Spleen (tissue), 11 donors: ENCODE measurements around the gene USP53. TPM values are rescaled to one million over a fixed set of nuclear protein-coding genes. Genes with fewer than 3 reads are reported as not detected.

Source experiments
- DNase-seq: peaks from one replicate; pipeline ENCODE4 v3.0.0-alpha.2; 2020
- H3K27ac ChIP-seq, 8 donors: fragments of 200-600 bp; sonication (generic) in 7 of 8; 1 replicate in 4 of 8; 2 replicates in 4 of 8; pipeline versions ENCODE4 v1.5.0 to v1.8.0; 2016 to 2021; ENCODE audit warnings: inconsistent platforms in 4 of 8, mild to moderate bottlenecking in 4 of 8, moderate library complexity in 1 of 8
- H3K27me3 ChIP-seq, 7 donors: fragments of 200-600 bp; sonication (generic) in 6 of 7; replicated peaks in 1 of 7; 1 replicate in 4 of 7; 2 replicates in 3 of 7; pipeline versions ENCODE4 v1.5.0 to v1.8.0; 2016 to 2021; ENCODE audit warnings: inconsistent platforms in 3 of 7, mild to moderate bottlenecking in 1 of 7
- H3K36me3 ChIP-seq, 6 donors: fragments of 200-600 bp; sonication (generic) in 5 of 6; 1 replicate in 4 of 6; 2 replicates in 2 of 6; pipeline versions ENCODE4 v1.5.0 to v1.8.0; 2016 to 2021; ENCODE audit warnings: inconsistent platforms in 2 of 6
- H3K4me1 ChIP-seq, 6 donors: fragments of 200-600 bp; sonication (generic) in 5 of 6; 1 replicate in 3 of 6; 2 replicates in 3 of 6; pipeline versions ENCODE4 v1.5.0 to v1.8.0; 2016 to 2021; ENCODE audit warnings: inconsistent platforms in 3 of 6
- H3K4me3 ChIP-seq, 8 donors: fragments of 200-600 bp; sonication (generic) in 7 of 8; 1 replicate in 4 of 8; 2 replicates in 4 of 8; pipeline versions ENCODE4 v1.5.0 to v1.8.0; 2016 to 2021; ENCODE audit warnings: inconsistent platforms in 4 of 8, mild to moderate bottlenecking in 4 of 8, moderate library complexity in 2 of 8
- H3K9me3 ChIP-seq, 8 donors: fragments of 200-600 bp; sonication (generic) in 7 of 8; 1 replicate in 4 of 8; 2 replicates in 4 of 8; pipeline versions ENCODE4 v1.5.0 to v1.8.0; 2016 to 2021; ENCODE audit warnings: inconsistent platforms in 4 of 8
- CTCF ChIP-seq, 11 experiments: fragments of 200-600 bp in 7 of 11; fragments of 450-650 bp in 4 of 11; sonication (generic) in 4 of 11; IDR thresholded peaks in 8 of 11; conservative IDR thresholded peaks in 3 of 11; 1 replicate in 7 of 11; 2 replicates in 4 of 11; pipeline versions ENCODE4 v1.4.0 to v1.8.0; 2016 to 2021; ENCODE audit warnings: antibody characterized with exemption in 11 of 11, inconsistent platforms in 4 of 11, mild to moderate bottlenecking in 1 of 11
- POLR2A ChIP-seq, 3 donors: fragments of 450-650 bp; IDR thresholded peaks; one replicate each; pipeline ENCODE4 v1.5.1; 2017; ENCODE audit warnings: antibody characterized with exemption in 3 of 3, mild to moderate bottlenecking in 1 of 3
- POLR2AphosphoS5 ChIP-seq, 3 donors: sonication (generic); formaldehyde crosslinking; IDR thresholded peaks; one replicate each; pipeline ENCODE4 v1.5.1; 2017; ENCODE audit warnings: antibody characterized with exemption in 3 of 3
- WGBS, 5 donors: extraction: QIAGEN DNeasy Blood & Tissue Kit in 3 of 5; methylation state at CpG; one replicate each; pipeline versions ENCODE4 v1.1.5 to v1.1.7; 2013 to 2018; 5-methylcytosine and 5-hydroxymethylcytosine counted together
- intact Hi-C: fragments of 100-400 bp; cut with DNase I; formaldehyde crosslinking; loops from one replicate; pipeline ENCODE4 v1.15.0; 2023; ENCODE audit warnings: low total_unique reads
- polyA plus RNA-seq, 3 donors: library from polyadenylated mRNA; stranded (reverse); fragments of 200-250 nt; gene quantifications; one replicate each; pipeline ENCODE4 v1.2.1, GENCODE V29; 2013
- total RNA-seq, 7 donors: library from RNA; depleted of rRNA in 3 of 7; stranded (reverse); fragments of >200 nt in 3 of 7; fragmentation: NEBNext Ultra II Directional in 4 of 7; extraction: Animal tissue kit (Norgen Biotek cat#: 25700) in 4 of 7; gene quantifications; one replicate each; pipeline versions ENCODE4 v1.1.0 to v1.2.1, GENCODE V29; 2016 to 2021
- donor health status: healthy with polysubstance abuse.
- donor health status: DM: no; HTN: no; CAD: no; lungs with moderate emphysema.
- donor health status: DM: no; HTN: no; CAD: no.
- donor health status: Bipolar disorder and iron deficiency.
- donor health status: healthy.
- donor health status: DM: no; HTN: no; CAD: no.
- donor health status: DM: yes; HTN: yes; CAD: no.

Gene USP53
- total and polyA plus RNA-seq, 10 donors = 4.0 to 42.6 (median 18.6) TPM

DNA sequence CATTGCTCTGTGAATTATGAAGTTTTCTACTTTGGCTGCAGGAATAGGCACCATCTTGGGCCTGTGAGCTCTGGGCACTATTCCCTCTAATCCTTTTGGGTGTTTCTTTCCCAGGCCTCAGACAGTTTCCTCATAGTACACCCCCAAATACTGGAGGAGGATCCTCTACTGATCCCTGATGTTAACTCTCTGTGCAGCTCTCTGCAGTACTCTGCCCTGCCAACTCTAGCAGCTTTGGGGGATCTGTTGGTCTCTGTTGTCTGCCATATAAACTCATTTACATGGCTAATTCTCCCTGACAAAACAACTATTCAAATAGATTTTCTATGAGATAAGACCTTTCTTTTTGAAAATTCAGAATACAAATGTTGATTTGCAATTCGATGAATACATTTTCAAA lies 29.9 kb downstream of the USP53 start:
- H3K36me3 ChIP-seq = peaks cover 0 to 24% (median 3%) of the 10 kb centered on the region in 6 donors
- peaks cover 0 to 13% (median 11%) of the 10 kb centered on the region in 6 donors for H3K4me1 ChIP-seq
- intact Hi-C loops = no loop called here
- no peak for DNase-seq
- H3K9me3 ChIP-seq = no peaks in the 10 kb centered on the region
- 88 to 98% (median 93%) methylated on average over 1 of the region's 1 CpG for WGBS, 5 donors
- TF ChIP-seq CTCF (IDR thresholded peaks at IDR 0.05 in 8 of 11, conservative IDR thresholded peaks at IDR 0.05 in 3 of 11) (no peak), POLR2A (IDR thresholded peaks at IDR 0.05) (no peak), POLR2AphosphoS5 (IDR thresholded peaks at IDR 0.05) (no peak)
- no peak overlapping the region for H3K27ac ChIP-seq
- H3K4me3 ChIP-seq = no peak overlapping the region
- no peaks in the 10 kb centered on the region for H3K27me3 ChIP-seq

- H3K36me3 ChIP-seq = peaks cover 0 to 30% (median 4%) of the 10 kb centered on the region in 6 donors
- H3K27me3 ChIP-seq = no peaks in the 10 kb centered on the region
- H3K4me1 ChIP-seq = peaks cover 0 to 13% (median 11%) of the 10 kb centered on the region in 6 donors
- intact Hi-C loops = no loop called here
- DNase-seq = no peak
- H3K4me3 ChIP-seq = no peak overlapping the region
- no peak overlapping the region for H3K27ac ChIP-seq
- 50 to 58% (median 55%) methylated on average over 1 of the region's 1 CpG for WGBS, 5 donors
- no peak for TF ChIP-seq POLR2AphosphoS5 (IDR thresholded peaks at IDR 0.05)
- no peak for TF ChIP-seq POLR2A (IDR thresholded peaks at IDR 0.05)
- TF ChIP-seq CTCF (IDR thresholded peaks at IDR 0.05 in 8 of 11, conservative IDR thresholded peaks at IDR 0.05 in 3 of 11) = no peak
- H3K9me3 ChIP-seq = no peaks in the 10 kb centered on the region
These were observed 31.4 kb downstream of the USP53 start for GRCh38 chr4:119243868-119244267.

GRCh38 chr4:119244344-119244743 lies 31.8 kb downstream of the USP53 start:
- Histone ChIP-seq H3K27ac (no peak overlapping the region), H3K4me3 (no peak overlapping the region), H3K9me3 (no peaks in the 10 kb centered on the region), H3K27me3 (no peaks in the 10 kb centered on the region), H3K4me1 (peaks cover 0 to 13% (median 11%) of the 10 kb centered on the region in 6 donors), H3K36me3 (peaks cover 0 to 30% (median 7%) of the 10 kb centered on the region in 6 donors)
- DNase-seq = no peak
- TF ChIP-seq POLR2A (IDR thresholded peaks at IDR 0.05) (no peak), POLR2AphosphoS5 (IDR thresholded peaks at IDR 0.05) (no peak), CTCF (IDR thresholded peaks at IDR 0.05 in 8 of 11, conservative IDR thresholded peaks at IDR 0.05 in 3 of 11) (no peak)
- 69 to 77% (median 74%) methylated on average over 3 of the region's 3 CpGs for WGBS, 5 donors
- intact Hi-C loops = no loop called here

GRCh38 chr4:119244832-119245231 lies 32.3 kb downstream of the USP53 start:
- intact Hi-C loops = no loop called here
- Histone ChIP-seq H3K27me3 (no peaks in the 10 kb centered on the region), H3K4me1 (peaks cover 0 to 13% (median 11%) of the 10 kb centered on the region in 6 donors), H3K9me3 (no peaks in the 10 kb centered on the region), H3K4me3 (no peak overlapping the region), H3K27ac (no peak overlapping the region), H3K36me3 (peaks cover 0 to 30% (median 7%) of the 10 kb centered on the region in 6 donors)
- TF ChIP-seq POLR2AphosphoS5 (IDR thresholded peaks at IDR 0.05) (no peak), CTCF (IDR thresholded peaks at IDR 0.05 in 8 of 11, conservative IDR thresholded peaks at IDR 0.05 in 3 of 11) (no peak), POLR2A (IDR thresholded peaks at IDR 0.05) (no peak)
- DNase-seq = no peak
